Ecto neural progenitor cell (in vitro differentiated cells): ENCODE measurements around the gene SIRPG.
A peak's percentile ranks its signal among the peaks of the same experiment; 100 is the strongest.
"Not testable (repeated sequence)": the region's sequence is repeated elsewhere in the genome, so short reads cannot be mapped to it uniquely, and the experiment has no call there.

ENCODE experiments used
- DNase-seq: peaks from one replicate; pipeline ENCODE4 v3.0.0-alpha.2; 2018; ENCODE audit warnings: low spot score

The SIRPG gene

GRCh38 chr20:1671891-1672669 is 14.5 kb upstream of the SIRPG start:
- no peak for DNase-seq

GRCh38 chr20:1669304-1669703 is 11.7 kb upstream of the SIRPG start:
- DNase-seq = no peak

DNA sequence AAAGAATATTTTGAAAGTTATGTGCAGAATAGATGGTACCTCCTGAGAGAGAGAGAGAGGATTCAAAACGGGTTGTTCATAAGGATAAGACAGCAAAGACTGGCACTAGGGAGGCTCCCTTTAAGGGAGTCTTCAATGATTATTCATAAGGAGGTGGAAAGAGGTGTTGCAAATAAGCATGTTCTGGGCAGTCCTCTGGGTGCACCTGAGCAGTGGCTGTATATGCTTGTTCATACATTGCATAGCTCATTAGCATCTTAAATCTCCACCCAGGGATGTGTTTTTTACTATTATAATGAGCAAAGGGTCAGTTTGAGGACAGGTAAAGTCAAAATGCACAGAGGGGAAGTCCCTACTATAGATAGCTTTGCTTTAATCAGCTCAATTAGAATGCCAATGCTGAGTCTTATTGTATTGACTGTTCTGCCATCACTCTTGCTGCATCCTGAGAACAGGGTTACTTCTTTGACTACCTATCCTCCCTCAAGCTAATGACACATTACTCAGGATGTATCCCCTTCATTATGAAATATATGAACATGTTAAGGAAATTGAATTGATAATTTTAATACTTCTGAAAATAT is 10.0 kb upstream of the SIRPG start:
- DNase-seq = no peak

DNA sequence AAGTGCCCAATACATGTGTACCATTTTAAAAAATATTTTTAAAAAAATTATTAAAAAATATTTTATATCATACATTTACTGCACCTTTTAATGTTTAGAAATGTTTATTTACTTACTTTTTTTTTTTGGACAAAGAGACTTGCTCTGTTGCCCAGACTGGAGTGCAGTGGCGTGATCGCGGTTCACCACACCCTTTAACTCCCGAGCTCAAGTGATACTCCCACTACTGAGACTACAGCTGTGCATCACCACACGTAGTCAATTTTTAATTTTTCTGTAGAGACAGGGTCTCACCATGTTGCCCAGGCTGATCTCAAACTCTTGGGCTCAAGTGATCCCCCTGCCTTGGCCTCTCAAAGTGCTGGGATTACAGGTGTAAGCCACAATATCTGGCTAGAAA is 9.2 kb upstream of the SIRPG start:
- DNase-seq = no peak

GRCh38 chr20:1665345-1665744 is 7.8 kb upstream of the SIRPG start:
- no peak for DNase-seq

GRCh38 chr20:1664911-1665310 is 7.3 kb upstream of the SIRPG start:
- no peak for DNase-seq

DNA sequence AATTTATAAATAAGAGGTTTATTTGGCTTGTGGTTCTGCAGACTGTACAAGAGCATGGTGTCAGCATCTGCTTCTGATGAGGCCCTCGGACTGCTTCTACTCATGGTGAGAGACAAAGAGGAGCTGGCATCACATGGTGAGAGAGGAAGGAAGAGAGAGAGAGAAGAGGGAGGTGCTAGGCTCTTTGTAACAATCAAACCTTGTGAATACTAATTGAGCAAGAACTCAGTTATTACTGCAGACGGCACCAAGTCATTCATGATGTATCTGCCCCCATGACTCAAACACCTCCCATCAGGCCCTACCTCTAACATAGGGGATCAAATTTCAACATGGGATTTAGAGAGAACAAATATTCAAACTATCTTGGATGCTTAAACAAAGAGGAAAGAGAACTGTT is 6.3 kb upstream of the SIRPG start:
- no peak for DNase-seq

DNA sequence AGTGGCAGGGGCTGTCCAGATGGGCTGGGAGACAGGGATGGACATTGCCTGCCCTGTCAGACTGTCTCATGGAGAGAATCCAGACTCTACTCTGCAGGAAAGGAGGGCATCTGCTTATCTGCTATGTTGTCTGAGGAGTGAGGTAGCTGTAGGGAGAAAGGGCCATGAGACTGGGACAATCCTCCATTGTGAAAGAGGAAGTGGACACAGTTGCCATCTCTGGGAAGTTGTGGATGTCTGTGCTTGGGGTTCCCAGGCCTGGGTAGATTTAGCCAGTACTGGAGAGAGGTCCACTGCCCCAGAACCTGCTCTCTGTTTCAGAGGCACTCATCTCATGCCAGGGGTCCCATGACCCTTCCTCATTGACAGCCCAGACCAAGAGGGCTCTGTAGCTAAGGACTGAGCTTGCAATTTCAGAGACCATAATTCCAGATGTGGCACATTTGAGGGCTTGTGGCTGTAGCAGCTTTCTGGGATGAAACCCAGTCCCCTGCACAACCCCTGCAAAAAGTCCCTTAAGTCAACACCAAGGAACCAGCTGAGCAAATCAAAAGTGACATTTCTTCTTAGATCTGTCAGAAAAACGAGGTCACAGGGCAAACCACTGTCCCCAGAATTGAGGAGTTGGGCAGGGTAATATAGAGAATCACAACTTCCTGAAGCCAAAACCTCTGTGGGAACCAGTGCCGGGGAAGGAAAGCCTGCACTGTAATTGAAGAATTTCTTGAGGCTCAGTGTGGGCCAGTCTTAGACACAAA is 4.1 kb upstream of the SIRPG start:
- DNase-seq = no peak

GRCh38 chr20:1660246-1660645 is 2.7 kb upstream of the SIRPG start:
- no peak for DNase-seq

DNA sequence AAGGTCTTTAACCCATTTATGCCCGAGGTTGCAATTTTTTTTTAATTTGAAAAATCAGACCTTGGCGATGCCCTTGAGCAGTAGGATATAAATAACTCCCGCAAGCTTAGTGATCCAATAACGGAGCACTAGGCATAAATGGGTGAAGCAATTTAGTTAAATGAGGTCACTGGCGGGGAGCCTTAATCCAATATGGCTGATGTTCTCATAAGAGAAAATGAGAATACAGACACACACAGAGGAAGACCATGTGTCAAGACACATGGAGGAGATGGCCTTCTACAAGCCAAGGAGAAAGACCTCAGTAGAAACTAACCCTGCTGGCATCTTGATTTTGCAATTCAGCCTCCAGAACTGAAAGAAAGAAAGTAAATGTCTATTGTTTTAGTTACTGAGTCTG is 735 bp downstream of the SIRPG start:
- no peak for DNase-seq

DNA sequence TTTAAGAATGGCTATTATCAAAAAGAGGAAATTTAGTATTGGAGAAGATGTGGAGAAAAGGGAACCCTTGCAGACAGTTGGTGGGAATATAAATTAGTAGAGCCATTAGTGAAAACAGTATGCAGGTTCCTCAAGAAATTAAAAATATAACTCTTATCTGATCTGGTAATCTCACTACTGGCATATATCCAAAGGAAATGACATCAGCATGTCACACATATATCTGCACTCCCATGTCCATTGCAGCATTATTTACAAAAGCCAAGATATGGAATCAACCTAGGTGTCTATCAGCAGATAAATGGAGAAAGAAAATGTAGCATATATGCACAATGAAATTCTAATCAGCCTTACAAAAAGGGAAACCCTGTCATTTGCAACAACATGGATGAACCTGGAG is 2.6 kb downstream of the SIRPG start:
- DNase-seq = no peak

- DNase-seq = no peak
Observed at GRCh38 chr20:1652960-1653359, 4.6 kb downstream of the SIRPG start.

DNA sequence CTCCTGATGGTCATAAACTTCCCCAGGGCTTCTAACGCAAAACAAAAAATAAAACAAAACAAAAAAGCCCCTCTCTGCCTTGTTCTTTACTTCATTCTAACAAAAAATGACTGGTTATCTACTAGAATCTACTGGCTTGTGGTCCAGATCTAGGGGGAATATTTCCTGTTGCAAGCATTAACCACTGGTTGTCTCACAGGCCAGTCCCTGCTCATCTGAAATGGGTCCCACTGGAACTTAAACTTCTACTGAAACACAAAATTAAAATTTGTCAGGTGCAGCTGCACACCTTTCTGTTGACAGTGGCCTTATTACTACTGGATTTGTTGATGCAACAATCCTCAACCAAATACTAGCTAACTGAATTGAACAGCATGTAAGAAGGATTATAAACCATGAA is 5.5 kb downstream of the SIRPG start:
- DNase-seq = no peak

- no peak for DNase-seq
Observed at GRCh38 chr20:1651268-1652058, 6.1 kb downstream of the SIRPG start.

- no peak for DNase-seq
Observed at GRCh38 chr20:1648101-1648500, 9.5 kb downstream of the SIRPG start.

DNA sequence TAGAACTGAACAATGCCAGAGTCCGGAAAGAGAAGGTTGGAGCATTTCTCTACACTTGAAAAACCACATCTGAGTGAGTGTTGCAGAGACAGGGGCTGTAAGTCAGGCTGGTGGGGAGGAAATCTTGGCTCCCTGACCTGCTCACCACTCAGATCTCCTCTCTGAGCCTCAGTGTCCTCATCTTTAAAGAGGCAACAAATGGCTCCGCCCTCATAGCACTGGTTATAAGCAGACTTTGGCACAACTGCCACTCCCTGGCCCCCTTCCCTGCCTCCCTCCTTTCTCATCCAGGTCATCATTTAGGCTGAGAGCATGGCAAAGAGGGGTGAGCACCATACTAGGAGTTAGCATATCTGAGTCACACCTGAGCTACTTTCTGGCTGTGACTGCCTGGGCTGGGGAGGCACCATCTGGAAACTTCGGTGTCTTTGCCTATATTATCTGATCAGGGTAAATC is 10.6 kb downstream of the SIRPG start:
- peak; percentile 23 for DNase-seq

- DNase-seq = no peak
Observed at GRCh38 chr20:1644101-1644962, 13.2 kb downstream of the SIRPG start.

DNA sequence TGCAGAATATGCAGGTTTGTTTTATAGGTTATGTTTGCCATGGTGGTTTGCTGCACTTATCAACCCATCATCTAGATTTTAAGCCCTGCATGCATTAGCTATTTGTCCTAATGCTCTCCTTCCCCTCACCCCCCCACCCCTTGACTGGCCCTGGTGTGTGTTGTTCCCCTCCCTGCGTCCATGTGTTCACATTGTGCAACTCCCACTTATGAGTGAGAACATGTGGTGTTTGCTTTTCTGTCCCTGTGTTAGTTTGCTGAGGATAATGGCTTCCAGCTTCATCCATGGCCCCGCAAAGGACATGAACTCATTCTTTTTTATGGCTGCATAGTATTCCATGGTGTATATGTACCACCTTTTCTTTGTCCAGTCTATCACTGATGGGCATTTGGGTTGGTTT is 18.9 kb downstream of the SIRPG start:
- DNase-seq = not testable (repeated sequence)

DNA sequence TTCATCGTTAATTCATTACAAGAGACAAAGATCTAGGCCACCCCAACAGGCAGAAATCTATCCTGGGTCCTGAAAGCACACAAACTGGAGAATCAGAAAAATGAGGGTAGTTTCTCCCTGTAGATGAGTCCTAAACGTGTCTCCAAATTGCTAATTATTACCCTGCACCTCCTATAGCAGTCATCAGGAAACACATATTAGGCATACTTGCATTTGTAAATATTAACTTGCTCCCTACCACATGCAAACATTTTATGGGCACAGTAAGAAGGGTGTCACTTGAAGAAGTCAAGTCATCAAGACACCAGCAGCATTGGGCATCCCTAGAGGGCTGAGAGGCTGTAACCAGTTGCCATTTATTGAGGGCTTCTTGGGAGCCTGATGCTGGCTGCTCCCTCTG is 19.8 kb downstream of the SIRPG start:
- no peak for DNase-seq

- DNase-seq = no peak
Observed at GRCh38 chr20:1637226-1637625, 20.4 kb downstream of the SIRPG start.

- DNase-seq = no peak
Observed at GRCh38 chr20:1636621-1637020, 21.0 kb downstream of the SIRPG start.
